Measurements from ENCODE around the gene TBC1D26.

- TF ChIP-seq, protein P1, sequence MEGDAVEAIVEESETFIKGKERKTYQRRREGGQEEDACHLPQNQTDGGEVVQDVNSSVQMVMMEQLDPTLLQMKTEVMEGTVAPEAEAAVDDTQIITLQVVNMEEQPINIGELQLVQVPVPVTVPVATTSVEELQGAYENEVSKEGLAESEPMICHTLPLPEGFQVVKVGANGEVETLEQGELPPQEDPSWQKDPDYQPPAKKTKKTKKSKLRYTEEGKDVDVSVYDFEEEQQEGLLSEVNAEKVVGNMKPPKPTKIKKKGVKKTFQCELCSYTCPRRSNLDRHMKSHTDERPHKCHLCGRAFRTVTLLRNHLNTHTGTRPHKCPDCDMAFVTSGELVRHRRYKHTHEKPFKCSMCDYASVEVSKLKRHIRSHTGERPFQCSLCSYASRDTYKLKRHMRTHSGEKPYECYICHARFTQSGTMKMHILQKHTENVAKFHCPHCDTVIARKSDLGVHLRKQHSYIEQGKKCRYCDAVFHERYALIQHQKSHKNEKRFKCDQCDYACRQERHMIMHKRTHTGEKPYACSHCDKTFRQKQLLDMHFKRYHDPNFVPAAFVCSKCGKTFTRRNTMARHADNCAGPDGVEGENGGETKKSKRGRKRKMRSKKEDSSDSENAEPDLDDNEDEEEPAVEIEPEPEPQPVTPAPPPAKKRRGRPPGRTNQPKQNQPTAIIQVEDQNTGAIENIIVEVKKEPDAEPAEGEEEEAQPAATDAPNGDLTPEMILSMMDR (IDR thresholded peaks at IDR 0.05): no peak
- TF ChIP-seq POLR2A (IDR thresholded peaks at IDR 0.05): no peak
These were observed 47.0 kb downstream of the TBC1D26 start for GRCh38 chr17:15779119-15779518.

Measured in heart left ventricle (tissue), 13 donors.